ENCODE data around the gene LDLRAD3. TPM values are rescaled to one million over a fixed set of nuclear protein-coding genes. Genes with fewer than 3 reads are reported as not detected.

The LDLRAD3 gene
- total and polyA plus RNA-seq, 11 donors, result 1.1 to 7.7 (median 2.6) TPM

DNA sequence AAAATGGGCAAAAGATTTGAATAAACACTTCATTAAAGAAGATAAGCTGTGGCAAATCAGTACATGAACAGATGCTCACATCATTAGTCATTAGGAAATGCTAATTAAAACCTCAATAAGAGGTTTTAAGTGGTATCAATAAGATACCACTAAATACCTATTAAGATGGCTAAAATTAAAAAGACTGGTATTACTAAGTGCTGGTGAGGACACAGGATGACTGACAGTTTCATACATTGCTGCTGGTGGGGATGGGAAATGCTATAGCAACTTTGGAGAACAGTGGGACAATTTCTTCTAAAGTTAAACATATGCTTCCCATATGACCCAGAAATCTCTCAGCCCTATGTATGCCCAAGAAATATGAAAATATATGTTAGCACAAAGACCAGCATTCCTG, 276.1 kb downstream of the LDLRAD3 start:
- Histone ChIP-seq H3K27me3 (no peaks in the 10 kb centered on the region), H3K27ac (no peak overlapping the region), H3K9me3 (peaks cover 0 to 29% (median 6%) of the 10 kb centered on the region in 12 donors), H3K4me3 (no peak overlapping the region), H3K4me1 (no peaks in the 10 kb centered on the region), H3K36me3 (no peaks in the 10 kb centered on the region)
- intact Hi-C loops (cut with DNase I), result no loop called here
- DNase-seq, result no peak
- TF ChIP-seq POLR2A (IDR thresholded peaks at IDR 0.05), result no peak
- TF ChIP-seq, protein P1, sequence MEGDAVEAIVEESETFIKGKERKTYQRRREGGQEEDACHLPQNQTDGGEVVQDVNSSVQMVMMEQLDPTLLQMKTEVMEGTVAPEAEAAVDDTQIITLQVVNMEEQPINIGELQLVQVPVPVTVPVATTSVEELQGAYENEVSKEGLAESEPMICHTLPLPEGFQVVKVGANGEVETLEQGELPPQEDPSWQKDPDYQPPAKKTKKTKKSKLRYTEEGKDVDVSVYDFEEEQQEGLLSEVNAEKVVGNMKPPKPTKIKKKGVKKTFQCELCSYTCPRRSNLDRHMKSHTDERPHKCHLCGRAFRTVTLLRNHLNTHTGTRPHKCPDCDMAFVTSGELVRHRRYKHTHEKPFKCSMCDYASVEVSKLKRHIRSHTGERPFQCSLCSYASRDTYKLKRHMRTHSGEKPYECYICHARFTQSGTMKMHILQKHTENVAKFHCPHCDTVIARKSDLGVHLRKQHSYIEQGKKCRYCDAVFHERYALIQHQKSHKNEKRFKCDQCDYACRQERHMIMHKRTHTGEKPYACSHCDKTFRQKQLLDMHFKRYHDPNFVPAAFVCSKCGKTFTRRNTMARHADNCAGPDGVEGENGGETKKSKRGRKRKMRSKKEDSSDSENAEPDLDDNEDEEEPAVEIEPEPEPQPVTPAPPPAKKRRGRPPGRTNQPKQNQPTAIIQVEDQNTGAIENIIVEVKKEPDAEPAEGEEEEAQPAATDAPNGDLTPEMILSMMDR (IDR thresholded peaks at IDR 0.05), result no peak
- ATAC-seq, result no peak

GRCh38 chr11:36222831-36223635, 279.2 kb downstream of the LDLRAD3 start:
- TF ChIP-seq, protein P1 (IDR thresholded peaks at IDR 0.05), result no peak
- no peak for TF ChIP-seq POLR2A (IDR thresholded peaks at IDR 0.05)
- no peak overlapping the region for H3K27ac ChIP-seq
- H3K4me1 ChIP-seq, result no peaks in the 10 kb centered on the region
- H3K36me3 ChIP-seq, result no peaks in the 10 kb centered on the region
- intact Hi-C loops (cut with DNase I), result no loop called here
- ATAC-seq (no peak), DNase-seq (no peak)
- 86 to 88% (median 87%) methylated on average over 14 of the region's 14 CpGs for WGBS, 4 donors
- no peaks in the 10 kb centered on the region for H3K27me3 ChIP-seq
- peaks cover 0 to 29% (median 6%) of the 10 kb centered on the region in 12 donors for H3K9me3 ChIP-seq
- no peak overlapping the region for H3K4me3 ChIP-seq

DNA sequence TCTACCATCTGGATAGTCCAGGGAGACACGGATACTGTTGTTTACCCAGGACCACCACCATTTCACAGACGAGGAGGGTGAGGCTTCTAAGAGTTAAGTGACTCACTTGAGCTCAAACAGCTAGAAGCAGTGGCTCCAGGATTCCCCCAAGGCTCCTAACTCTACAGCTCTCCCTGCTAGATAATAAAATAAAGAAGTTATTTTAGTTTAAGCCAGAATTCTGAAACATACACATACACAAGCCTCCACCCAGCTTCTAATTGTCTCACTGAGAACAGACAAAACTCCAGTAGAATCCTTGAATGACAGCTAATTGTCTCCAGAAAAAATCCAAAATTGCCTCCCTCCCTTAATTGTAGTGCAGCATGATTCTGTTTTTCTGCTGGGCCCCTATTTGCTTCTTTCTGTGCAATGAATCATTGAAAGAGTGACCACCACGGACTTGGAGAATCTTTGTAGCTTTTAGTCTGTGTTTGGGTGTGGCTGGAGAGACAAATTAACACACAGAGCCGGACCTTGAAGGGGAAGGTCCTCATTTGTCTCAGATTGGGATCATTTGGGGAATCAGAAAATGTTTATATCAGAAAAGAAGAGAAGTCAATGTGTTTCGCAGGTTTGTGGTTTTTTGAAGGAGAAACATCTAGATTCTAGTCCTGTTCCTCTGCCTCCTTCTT, 280.5 kb downstream of the LDLRAD3 start:
- no peak for ATAC-seq
- Histone ChIP-seq H3K27ac (no peak overlapping the region), H3K36me3 (no peaks in the 10 kb centered on the region), H3K4me1 (no peaks in the 10 kb centered on the region), H3K27me3 (no peaks in the 10 kb centered on the region), H3K4me3 (no peak overlapping the region), H3K9me3 (peaks cover 0 to 19% (median 5%) of the 10 kb centered on the region in 12 donors)
- intact Hi-C loops (cut with DNase I), result no loop called here
- 77 to 84% (median 81%) methylated on average over 5 of the region's 5 CpGs for WGBS, 4 donors
- no peak for DNase-seq
- no peak for TF ChIP-seq POLR2A (IDR thresholded peaks at IDR 0.05)
- TF ChIP-seq, protein P1 (IDR thresholded peaks at IDR 0.05), result no peak

GRCh38 chr11:36227044-36227443, 283.2 kb downstream of the LDLRAD3 start:
- Histone ChIP-seq H3K4me1 (peaks cover 0 to 18% (median 3%) of the 10 kb centered on the region in 12 donors), H3K36me3 (no peaks in the 10 kb centered on the region), H3K9me3 (no peaks in the 10 kb centered on the region), H3K4me3 (no peak overlapping the region), H3K27ac (no peak overlapping the region), H3K27me3 (no peaks in the 10 kb centered on the region)
- intact Hi-C loops (cut with DNase I), result no loop called here
- ATAC-seq (no peak), DNase-seq (no peak)
- 96 to 99% (median 98%) methylated on average over 9 to 15 of the region's 15 CpGs for WGBS, 4 donors
- TF ChIP-seq, protein P1 (IDR thresholded peaks at IDR 0.05), result no peak
